Ascending aorta (tissue), 2 donors: ENCODE data around the gene HDGFL3. TPM values are rescaled to one million over a fixed set of nuclear protein-coding genes. Genes with fewer than 3 reads are reported as not detected.

Experiments used
- DNase-seq, 2 donors: peaks; one replicate each; pipeline ENCODE4 v3.0.0-alpha.2; 2019; ENCODE audit warnings: low spot score in 2 of 2
- H3K27ac ChIP-seq, 2 donors: fragments of 200-600 bp; sonication (generic); one replicate each; pipeline ENCODE4 v1.5.1; 2016 to 2017; ENCODE audit warnings: mild to moderate bottlenecking in 1 of 2
- H3K27me3 ChIP-seq: fragments of 200-600 bp; sonication (generic); one replicate; pipeline ENCODE4 v1.5.1; 2017
- H3K36me3 ChIP-seq, 2 donors: fragments of 200-600 bp; sonication (generic); one replicate each; pipeline ENCODE4 v1.5.1; 2016
- H3K4me1 ChIP-seq, 2 donors: fragments of 200-600 bp; sonication (generic); one replicate each; pipeline ENCODE4 v1.5.1; 2016 to 2017; ENCODE audit warnings: mild to moderate bottlenecking in 1 of 2
- H3K4me3 ChIP-seq, 2 donors: fragments of 200-600 bp; sonication (generic); one replicate each; pipeline ENCODE4 v1.5.1; 2016 to 2017; ENCODE audit warnings: mild to moderate bottlenecking in 1 of 2
- H3K9me3 ChIP-seq, 2 donors: fragments of 200-600 bp; sonication (generic); one replicate each; pipeline ENCODE4 v1.5.1; 2016
- intact Hi-C: fragments of 100-400 bp; cut with DNase I; formaldehyde crosslinking; loops from one replicate; pipeline ENCODE4 v1.15.1; 2023
- total RNA-seq: library from RNA; depleted of rRNA; stranded (reverse); fragments of >200 nt; gene quantifications from one replicate; pipeline ENCODE4 v1.1.0, GENCODE V29; 2016
- TF ChIP-seq, protein P1 (sequence below), 3 experiments: fragments of 200-600 bp in 2 of 3; fragments of 450-650 bp in 1 of 3; sonication (generic) in 2 of 3; IDR thresholded peaks; one replicate each; pipeline ENCODE4 v1.5.1; 2016 to 2019; ENCODE audit warnings: antibody characterized with exemption in 3 of 3, mild to moderate bottlenecking in 1 of 3, moderate library complexity in 1 of 3

The HDGFL3 gene
- total RNA-seq, 1 donor from 2014 or later: 20.8 TPM

DNA sequence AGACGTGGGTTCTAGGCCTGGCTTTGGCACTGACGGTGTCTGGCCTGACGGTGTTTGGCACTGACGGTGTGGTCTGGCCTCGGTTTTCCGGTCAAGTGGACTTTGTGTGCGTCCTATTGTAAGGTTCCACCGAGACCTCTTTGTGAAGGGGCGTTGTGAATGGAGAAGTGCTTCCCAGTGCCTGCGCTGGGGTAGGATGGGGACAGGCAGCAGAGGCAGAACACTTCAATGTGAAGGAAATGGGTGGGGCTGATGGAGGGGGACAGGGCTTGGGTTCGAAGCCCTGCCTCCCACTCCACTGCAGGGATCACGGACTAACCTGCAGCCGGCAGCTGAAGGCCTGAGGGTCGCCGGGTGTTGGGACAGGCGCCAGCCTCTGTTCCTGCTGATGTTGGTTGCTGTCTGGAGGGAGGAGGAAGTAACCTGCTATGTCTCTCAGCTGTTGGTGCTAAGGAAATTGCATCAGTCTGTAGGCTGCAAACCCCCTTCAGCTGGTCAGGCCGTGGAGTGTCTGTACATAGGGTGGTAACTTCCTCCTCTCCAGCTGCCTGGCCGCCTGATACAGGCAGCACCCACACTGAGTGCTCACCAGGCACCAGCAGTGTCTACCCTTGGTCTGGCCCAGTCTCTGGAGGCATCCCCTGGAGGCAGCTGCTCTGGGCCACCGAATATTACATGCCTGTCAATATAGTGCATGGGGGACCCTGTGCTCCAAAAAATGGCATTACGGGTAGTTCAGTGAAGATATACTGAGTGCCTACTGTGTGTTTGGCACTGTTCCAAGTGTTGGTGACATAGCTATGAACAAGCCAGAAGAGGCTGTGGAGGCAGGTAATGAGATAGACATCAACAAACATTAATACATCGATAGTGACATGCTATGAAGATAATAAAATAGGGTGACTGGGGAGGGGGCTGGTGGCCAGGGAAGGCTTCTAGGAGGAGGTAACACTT is 99.1 kb downstream of the HDGFL3 start:
- H3K9me3 ChIP-seq: no peaks in the 10 kb centered on the region
- peak overlapping the region; percentile 22 to 60 for H3K27ac ChIP-seq
- intact Hi-C loops: no loop called here
- no peaks in the 10 kb centered on the region for H3K27me3 ChIP-seq
- H3K4me1 ChIP-seq: peaks cover 0 to 7% of the 10 kb centered on the region in 2 donors
- TF ChIP-seq, protein P1, sequence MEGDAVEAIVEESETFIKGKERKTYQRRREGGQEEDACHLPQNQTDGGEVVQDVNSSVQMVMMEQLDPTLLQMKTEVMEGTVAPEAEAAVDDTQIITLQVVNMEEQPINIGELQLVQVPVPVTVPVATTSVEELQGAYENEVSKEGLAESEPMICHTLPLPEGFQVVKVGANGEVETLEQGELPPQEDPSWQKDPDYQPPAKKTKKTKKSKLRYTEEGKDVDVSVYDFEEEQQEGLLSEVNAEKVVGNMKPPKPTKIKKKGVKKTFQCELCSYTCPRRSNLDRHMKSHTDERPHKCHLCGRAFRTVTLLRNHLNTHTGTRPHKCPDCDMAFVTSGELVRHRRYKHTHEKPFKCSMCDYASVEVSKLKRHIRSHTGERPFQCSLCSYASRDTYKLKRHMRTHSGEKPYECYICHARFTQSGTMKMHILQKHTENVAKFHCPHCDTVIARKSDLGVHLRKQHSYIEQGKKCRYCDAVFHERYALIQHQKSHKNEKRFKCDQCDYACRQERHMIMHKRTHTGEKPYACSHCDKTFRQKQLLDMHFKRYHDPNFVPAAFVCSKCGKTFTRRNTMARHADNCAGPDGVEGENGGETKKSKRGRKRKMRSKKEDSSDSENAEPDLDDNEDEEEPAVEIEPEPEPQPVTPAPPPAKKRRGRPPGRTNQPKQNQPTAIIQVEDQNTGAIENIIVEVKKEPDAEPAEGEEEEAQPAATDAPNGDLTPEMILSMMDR (IDR thresholded peaks at IDR 0.05): no peak
- peak overlapping the region; percentile 68 to 82 for H3K4me3 ChIP-seq
- no peaks in the 10 kb centered on the region for H3K36me3 ChIP-seq
- peak; percentile 36 to 76 for DNase-seq

DNA sequence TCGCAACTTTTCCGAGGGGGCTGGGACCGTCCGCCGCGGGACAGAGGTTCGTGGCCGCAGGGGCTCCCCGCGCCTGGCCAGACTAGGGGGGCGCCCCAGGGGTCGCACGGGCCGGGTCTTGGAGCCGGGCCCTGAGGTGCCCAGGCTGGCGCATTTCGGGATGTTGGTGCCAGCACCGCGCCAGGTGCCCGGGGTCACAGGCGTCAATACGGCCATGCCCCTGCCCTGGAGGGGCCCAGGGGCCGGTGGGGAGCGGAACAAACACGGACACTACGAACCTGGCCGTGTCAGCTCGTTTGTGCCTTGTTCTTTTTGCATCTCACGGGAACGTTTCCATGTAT is 99.8 kb downstream of the HDGFL3 start:
- no peaks in the 10 kb centered on the region for H3K9me3 ChIP-seq
- H3K36me3 ChIP-seq: no peaks in the 10 kb centered on the region
- H3K27me3 ChIP-seq: no peaks in the 10 kb centered on the region
- intact Hi-C loops: no loop called here
- peak overlapping the region; percentile 68 to 82 for H3K4me3 ChIP-seq
- peaks cover 0 to 7% of the 10 kb centered on the region in 2 donors for H3K4me1 ChIP-seq
- H3K27ac ChIP-seq: peak overlapping the region; percentile 38 to 60
- DNase-seq: no peak
- TF ChIP-seq, protein P1 (IDR thresholded peaks at IDR 0.05): no peak

DNA sequence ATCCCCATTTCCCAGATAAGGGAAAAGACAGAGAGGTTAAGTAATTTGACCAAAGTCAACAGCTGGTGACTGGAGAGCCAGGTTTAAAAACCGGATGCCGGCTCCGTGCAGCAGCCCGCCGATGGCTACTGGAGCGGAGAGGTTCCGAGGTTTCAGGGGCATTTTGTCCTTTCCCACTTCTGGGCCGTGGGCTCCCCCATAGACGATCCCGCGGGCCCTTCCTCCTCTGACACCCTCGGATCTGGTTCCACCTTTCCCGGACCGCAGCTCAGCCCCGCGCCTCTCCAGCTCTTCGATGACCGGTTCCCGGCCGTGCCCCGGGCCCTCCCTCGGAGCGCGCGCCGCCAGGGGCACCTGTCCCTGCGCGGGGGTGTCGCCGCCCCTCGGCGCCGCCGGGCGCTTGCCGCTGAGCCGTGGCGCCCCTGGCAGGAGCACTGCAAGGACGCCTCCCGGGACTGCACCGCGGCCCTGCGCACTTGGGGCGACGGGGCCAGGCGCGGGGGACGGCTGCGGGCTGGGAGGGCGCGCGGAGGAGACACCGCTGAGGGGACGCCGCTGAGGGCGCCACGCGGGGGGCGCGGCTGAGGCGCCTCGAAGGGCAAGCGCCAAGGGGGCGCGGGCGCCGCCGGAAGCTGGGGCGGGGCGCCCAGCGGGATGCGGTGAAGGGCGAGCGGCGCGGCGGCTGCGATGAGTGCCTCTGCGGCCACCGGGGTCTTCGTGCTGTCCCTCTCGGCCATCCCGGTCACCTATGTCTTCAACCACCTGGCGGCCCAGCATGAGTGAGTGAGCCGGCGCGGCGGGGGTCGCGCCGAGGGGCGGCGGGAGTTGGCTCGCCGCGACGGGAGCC is 100.4 kb downstream of the HDGFL3 start, which contains the start of gene TM6SF1:
Gene TM6SF1, plus strand, starts transcription at position 652 of the 847 bp plus-strand sequence. Its CDS starts 36 bp downstream, at position 688.
- H3K36me3 ChIP-seq: no peaks in the 10 kb centered on the region
- no peaks in the 10 kb centered on the region for H3K27me3 ChIP-seq
- no peak for DNase-seq
- TF ChIP-seq, protein P1 (IDR thresholded peaks at IDR 0.05): no peak
- H3K9me3 ChIP-seq: no peaks in the 10 kb centered on the region
- H3K27ac ChIP-seq: peak within 1 kb of the TSS; percentile 38 to 60
- peak within 1 kb of the TSS; percentile 68 to 82 for H3K4me3 ChIP-seq
- intact Hi-C loops: no loop called here
- H3K4me1 ChIP-seq: peaks cover 0 to 7% of the 10 kb centered on the region in 2 donors

DNA sequence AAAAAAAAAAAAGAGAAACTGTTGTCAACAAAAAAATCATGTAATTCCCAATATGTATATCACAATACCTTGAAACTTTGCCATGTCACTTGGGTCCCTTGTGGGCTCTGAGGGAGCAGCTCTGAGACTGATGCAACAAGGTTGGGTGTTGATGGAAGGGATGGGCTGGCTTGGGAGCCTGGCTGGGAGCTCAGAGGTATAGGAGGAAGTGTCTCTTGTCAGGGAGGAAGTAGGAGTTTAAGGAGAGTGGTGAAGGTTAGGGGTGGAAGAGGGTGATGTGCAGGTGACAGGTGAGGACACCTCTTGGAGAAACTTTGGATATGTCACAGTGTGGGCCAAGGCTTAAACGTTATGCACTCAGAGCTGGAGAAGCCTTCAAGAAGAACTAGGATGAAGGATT is 102.2 kb downstream of the HDGFL3 start:
- intact Hi-C loops: no loop called here
- no peak overlapping the region for H3K27ac ChIP-seq
- DNase-seq: no peak
- no peaks in the 10 kb centered on the region for H3K9me3 ChIP-seq
- no peak overlapping the region for H3K4me3 ChIP-seq
- TF ChIP-seq, protein P1 (IDR thresholded peaks at IDR 0.05): no peak
- H3K4me1 ChIP-seq: peaks cover 0 to 7% of the 10 kb centered on the region in 2 donors
- no peaks in the 10 kb centered on the region for H3K36me3 ChIP-seq
- H3K27me3 ChIP-seq: no peaks in the 10 kb centered on the region

- H3K36me3 ChIP-seq: no peaks in the 10 kb centered on the region
- H3K9me3 ChIP-seq: no peaks in the 10 kb centered on the region
- no peak overlapping the region for H3K4me3 ChIP-seq
- DNase-seq: no peak
- no peaks in the 10 kb centered on the region for H3K27me3 ChIP-seq
- intact Hi-C loops: no loop called here
- peaks cover 0 to 7% of the 10 kb centered on the region in 2 donors for H3K4me1 ChIP-seq
- TF ChIP-seq, protein P1 (IDR thresholded peaks at IDR 0.05): no peak
- no peak overlapping the region for H3K27ac ChIP-seq
Observed at GRCh38 chr15:83104141-83104540, 103.5 kb downstream of the HDGFL3 start.
